Epidermal melanocyte (primary cell): Measurements from ENCODE around the gene HOXD3.

Experiments
- DNase-seq: peaks from one replicate; pipeline ENCODE4 v3.0.0; 2011; ENCODE audit warnings: low spot score; ENCODE audit not compliant: insufficient read length

Gene HOXD3

DNA sequence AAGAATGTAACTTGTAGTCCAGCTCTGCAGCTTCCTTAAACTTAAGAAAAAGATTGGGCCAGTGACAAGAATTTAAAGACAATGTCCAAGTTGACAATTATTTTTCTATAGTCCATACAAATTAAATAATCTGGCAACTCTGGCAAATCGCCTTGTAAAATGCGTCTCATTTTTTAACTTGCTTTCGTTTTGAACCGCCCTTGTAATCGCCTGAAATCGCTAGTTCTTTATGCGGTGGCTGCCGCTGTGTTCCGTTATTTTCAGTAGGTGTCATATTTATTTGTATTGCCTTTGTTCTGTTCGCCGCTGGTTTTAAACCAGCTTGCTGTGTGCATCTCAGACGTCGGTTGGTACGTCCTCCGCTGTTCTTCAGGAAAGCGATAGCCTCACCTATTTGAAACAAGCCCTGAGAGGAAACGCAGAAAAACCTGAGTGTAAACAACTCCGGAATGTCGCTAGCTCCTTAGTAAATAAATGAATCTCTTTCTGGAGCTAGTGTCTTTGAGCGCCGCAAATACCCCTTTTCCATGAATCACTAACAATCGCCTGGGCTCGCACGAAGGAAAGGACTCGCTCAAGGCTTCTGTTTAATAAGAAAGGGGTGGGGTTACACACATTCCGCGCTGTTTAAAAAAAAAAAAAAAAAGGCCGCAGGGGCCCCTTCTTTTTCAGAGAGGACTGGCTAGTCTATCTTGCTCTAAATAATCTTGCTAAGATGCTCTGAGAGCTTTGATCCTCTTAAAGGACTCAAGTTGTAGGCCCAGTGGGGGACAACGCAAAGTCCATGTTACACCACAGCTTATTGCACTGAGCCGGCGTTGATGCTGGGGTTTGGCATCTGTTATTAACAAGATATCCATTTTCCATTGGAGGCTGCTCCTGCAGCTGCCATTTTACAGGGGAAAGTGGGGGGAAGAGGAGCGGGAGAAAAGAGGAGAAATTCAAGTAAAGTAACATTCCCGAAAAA, 24.6 kb upstream of the HOXD3 start:
- no peak for DNase-seq

DNA sequence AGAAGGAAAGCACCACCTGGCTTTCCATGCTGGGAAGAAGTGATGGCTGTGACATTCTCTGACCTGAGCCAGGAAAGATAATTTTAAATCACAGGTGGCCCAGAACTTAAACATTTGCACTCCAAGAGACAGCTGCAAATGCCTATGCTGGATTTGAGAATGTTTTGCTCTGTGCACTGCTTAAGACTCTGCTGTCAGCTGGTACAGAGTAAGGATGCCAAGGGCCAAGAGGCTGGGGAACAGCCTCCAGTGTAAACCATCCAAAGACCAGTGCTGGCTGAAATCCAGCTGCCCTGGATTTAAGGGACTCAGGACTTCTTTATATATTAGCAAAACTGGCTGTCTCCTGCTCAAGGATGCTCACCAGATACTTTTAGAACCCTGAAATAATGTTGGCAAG, 23.7 kb upstream of the HOXD3 start:
- no peak for DNase-seq

DNA sequence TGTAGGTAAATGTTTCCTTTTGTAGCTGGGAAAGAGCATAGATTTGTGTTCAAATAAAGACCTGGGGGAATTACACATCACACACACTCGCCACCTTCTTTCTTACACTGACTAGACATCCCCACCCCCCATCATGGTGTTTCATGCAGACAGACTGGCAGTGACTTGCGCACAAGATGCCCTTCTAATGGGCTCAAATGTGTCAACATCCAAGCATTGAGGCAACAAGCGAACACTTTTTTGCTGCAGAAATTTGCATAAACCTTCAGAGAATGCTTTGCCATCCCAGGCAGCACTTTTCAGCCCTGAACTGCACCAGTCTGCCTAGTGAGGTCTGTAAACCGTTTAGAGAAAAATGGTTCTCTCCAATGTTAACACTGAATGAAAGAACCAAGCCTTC, 23.1 kb upstream of the HOXD3 start:
- no peak for DNase-seq

GRCh38 chr2:176135035-176135440, 22.1 kb upstream of the HOXD3 start:
- DNase-seq: no peak

DNA sequence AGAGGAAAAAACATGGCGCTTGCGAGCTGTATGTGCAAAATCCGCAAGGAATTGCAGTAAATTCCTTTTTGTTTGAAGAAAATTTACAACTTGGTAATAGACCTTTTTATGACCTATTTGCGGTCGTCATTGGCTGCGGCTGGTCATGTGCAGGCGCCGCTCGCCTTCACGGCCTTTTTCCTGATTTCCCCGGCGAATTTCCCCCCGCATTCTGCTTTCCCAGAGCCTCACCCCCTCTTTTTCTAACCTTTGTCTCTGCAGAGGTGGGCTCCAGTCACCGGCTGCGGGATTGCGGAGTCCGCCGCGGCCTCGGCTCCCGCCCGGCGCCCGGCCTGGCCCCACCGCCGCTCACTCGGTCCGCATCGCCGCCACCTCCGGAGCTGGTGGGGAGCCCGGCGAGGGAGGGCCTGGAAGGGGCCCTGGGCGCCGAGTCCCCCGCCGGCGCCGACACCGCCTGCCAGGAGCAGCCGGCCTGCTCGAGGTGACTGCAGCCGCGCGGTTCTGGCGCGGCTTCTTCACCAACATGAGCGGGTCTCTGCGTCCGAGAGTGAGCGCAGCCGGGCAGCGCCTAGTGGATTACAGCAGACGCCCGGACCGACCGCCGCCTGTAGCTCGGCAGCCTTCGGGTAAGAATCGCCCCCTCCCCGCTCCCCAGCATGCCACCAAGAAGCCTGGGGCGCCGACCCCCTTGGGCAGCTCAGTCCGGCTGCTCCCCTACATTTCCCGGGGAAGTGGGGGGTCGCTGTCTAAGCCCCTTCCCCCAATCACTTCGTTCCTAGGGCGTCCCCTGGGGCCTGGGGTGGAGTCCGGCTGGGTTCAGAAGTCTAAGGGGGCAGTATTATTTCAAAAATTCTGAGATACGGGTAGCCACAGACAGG, 20.5 kb upstream of the HOXD3 start:
- DNase-seq: no peak

DNA sequence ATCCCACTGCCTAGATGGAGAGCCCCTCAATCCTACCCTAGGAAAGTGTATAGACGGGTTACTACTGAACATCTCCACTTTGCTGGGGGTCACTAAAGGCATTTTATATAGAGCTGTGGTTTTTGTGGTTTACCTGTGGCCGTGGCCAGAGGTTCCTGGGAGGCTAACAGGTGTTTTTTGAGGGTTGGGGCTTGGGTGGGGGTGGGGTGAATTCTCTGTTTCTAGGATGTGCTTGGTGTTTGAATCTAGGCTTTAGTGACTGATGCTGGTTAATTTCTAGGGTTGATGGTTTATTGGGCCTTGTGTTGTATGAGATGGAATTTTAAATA, 19.9 kb upstream of the HOXD3 start:
- DNase-seq: no peak

- DNase-seq: no peak
Measured at GRCh38 chr2:176137906-176138305, 19.2 kb upstream of the HOXD3 start.

DNA sequence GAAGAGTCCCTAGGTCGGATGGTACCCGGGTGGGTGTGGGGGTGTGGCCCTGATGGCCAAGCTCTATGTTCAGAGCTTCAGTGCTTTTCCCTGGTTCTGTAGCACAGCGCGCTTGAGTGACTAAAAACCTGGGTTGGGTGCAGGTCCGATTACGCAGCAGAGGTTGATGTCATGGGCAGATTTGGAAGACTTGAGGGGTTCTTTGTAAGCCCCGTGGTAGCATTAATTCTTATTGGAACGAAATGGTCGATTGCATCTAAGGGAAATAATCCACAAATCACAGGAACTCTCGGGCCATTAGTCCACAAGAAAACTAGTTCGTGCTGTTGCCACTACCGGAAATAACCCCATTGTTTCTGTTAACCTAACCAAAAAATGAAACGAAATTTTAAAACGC, 18.6 kb upstream of the HOXD3 start:
- no peak for DNase-seq

DNA sequence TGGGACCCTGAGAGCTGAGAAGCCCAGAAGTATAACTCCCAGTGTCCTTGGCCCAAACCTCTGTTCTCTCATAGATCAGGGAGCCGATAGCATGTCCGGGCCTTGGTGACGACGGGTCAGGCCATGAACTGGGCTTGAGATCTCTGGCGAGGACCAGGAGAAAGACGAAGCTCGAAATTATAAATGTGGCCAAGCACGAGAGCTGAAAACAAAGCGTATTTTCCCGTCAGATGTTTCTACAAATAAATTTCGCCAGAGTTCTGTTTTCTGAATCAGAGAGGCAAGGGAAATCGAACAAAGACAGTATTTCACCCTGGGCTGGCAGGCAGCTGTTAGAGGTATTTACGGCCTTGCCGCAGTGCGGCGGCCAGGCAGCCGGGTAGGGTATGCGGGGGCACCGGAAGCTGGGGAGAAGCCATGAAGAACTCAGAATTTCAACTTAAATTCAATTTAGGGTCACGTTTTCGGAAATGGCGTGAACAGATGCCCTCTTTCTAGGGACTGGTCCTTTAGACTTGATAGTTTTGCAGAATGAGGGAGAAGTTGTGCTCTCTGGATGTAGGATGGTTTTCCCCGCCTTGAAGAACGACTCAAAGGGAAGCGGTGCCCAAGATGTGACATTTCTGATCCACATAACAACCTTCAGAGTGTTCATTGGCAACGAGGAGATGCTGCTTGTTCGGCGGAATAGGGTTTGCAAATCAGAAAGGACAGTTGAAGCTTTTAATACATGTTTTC, 18.0 kb upstream of the HOXD3 start:
- no peak for DNase-seq

GRCh38 chr2:176139661-176140512, 17.2 kb upstream of the HOXD3 start:
- DNase-seq: no peak

DNA sequence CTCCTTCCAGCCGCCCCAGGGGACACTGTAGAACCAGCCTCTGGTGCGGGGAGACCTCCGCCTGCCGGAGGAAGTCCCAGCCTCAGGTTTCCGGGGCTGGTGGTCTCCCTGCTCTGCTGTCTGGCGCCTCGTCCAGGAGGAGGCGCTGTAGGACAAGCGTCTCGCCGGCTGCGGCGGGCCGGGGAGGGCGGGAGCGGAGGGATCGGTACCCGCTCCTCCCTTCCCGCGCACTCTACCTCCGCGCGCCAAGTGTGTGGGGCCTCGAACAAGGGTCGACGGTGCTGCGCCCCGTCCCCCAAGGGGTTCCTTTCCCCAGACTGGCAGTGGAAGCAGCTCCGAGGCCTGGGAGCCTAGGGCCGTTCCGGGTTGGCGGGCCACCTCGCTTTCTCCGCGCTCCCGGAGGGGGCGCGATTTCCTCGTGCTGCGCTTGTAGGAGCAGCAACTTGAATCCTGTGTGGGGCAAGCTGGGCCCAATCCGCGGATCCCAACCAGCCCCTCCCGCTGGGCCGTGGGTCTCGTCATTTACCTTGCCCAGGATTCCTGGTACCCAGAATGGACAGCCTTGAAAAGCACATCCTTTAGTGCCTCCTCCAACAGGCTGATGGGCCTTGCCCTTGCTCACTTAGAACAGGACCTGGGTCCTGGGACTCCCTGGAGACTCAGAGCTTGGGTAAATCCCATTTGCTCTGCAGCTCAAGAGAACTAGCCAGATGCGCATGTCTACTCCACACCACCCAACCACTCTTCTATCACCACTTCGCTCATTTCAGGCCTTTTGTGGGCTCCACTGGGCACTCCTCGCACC, 16.4 kb upstream of the HOXD3 start:
- DNase-seq: peak; percentile 84

GRCh38 chr2:176142281-176142680, 14.8 kb upstream of the HOXD3 start:
- no peak for DNase-seq

- DNase-seq: no peak
Measured at GRCh38 chr2:176145085-176145969, 11.8 kb upstream of the HOXD3 start.

- DNase-seq: no peak
Measured at GRCh38 chr2:176146101-176146500, 11.0 kb upstream of the HOXD3 start.

DNA sequence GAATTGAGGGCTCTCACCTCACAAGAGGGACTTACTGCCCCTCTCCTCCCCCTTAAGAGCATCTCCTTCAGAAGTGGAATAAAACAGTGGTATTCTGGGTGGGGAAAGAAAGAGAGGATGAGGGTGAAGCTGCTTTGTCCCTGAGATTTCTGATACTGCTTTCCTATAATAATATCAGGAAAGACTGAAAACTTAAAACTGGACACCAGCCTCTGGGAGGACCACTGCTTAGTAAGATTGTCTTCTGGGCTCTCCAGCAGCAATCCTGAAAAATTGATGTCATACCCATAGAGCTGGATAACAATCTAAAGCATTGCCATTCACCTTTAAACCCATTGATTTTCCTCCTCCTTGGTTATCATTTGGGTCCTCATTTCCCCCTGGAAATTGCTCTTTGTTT, 10.5 kb upstream of the HOXD3 start:
- DNase-seq: no peak

DNA sequence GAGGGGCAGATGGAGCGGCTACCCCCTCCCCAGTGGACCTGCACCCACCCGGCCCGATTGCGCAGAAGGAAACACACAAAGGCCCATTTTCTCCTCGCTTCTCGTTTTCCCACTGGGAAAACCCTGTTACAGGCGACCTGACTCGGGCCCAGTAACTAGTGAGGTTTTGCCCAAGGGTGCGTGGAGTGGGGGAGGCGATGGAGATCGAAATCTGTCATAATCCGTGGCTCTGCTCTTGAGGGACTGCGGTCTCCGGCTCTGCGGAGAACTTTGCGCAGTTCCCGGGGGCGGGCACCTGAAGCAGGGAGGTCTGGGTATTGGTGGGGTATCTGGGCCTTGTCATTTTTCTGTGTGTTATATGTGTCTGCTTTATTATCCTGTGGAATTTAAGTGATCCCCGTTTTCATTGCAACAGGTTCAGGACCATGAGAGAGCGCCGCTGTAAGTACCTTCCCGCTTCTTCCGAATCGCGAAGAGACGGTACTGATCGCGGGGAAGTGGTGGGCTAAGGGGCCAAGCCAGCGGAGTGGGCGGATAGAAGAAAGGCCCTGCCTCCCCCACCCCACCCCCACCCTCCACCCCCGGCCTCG, 9.8 kb upstream of the HOXD3 start:
- DNase-seq: no peak

DNA sequence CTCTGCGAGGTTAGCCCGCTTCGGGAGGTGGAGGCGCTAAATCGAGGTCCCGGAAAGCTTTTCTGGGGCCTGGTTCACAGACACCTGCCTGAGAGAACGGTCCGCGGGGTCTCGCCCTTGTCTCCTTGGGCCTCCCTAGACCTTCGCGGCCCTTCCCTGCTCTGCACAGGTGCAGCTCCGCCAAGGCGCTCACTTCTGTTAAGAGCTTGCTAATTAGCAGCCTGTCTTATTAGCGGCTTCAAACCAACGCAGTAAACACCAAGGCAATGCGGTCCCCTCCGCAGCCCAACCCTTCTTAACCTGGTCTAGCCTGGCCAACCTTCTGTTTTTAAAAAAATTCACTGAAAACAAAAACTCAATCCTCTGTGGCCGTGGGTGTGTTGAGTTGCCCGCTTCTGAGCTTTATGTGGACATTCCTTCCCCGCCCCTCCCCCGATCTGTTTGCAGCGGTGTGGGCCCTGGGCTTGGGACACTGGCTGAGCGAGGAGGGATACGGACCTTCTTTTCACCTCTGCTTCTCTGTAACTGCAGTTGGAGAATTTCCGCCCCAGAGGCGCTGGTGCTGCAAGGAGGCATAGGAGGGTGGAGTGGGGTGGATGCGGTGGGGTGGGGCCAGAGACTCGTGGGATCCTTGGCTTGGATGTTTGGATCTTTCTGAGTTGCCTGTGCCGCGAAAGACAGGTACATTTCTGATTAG, 9.2 kb upstream of the HOXD3 start:
- no peak for DNase-seq
